BJ (cell line): ENCODE measurements around the gene UBR3. TPM values are rescaled to one million over a fixed set of nuclear protein-coding genes. Genes with fewer than 3 reads are reported as not detected.

ENCODE experiments used
- CTCF ChIA-PET: fragments of 350-600 bp; formaldehyde crosslinking; extraction: SDS; loops from one replicate; lab custom pipeline; 2021; ENCODE audit warnings: antibody characterized with exemption, inconsistent platforms; lab: Yijun Ruan, JAX
- POLR2A ChIA-PET: fragments of 300-600 bp; sonication (Branson Sonifier 250); formaldehyde crosslinking; extraction: SDS; loops from one replicate; lab custom pipeline; 2021; ENCODE audit warnings: antibody characterized with exemption; lab: Charles Lee
- DNase-seq: peaks from one replicate; pipeline ENCODE4 v3.0.0-alpha.2; 2011; ENCODE audit warnings: low read depth
- H3K27me3 ChIP-seq: 2 replicates; pipeline ENCODE4 v1.6.0; 2011; ENCODE audit warnings: low read length; ENCODE audit not compliant: control insufficient read depth, insufficient read depth
- H3K36me3 ChIP-seq: 2 replicates; pipeline ENCODE4 v1.5.1; 2011; ENCODE audit warnings: low read length; ENCODE audit not compliant: control insufficient read depth, insufficient read depth
- H3K4me3 ChIP-seq: 2 replicates; pipeline ENCODE4 v1.5.1; 2011; ENCODE audit warnings: low read depth, mild to moderate bottlenecking, control low read depth, low read length
- polyA plus RNA-seq: library from polyadenylated mRNA; depleted of rRNA; stranded (reverse); fragments of >200 nt; gene quantifications from 2 replicates; pipeline ENCODE4 v1.2.3, GENCODE V29; 2011
- TF ChIP-seq, protein P1 (sequence below): IDR thresholded peaks from 2 replicates; pipeline ENCODE4 v1.5.1; 2011; ENCODE audit warnings: low read depth, mild to moderate bottlenecking, control low read depth, inconsistent platforms, low read length, moderate library complexity; ENCODE audit not compliant: insufficient read depth

UBR3 gene
- polyA plus RNA-seq, 1 experiment: 7.5 TPM

DNA sequence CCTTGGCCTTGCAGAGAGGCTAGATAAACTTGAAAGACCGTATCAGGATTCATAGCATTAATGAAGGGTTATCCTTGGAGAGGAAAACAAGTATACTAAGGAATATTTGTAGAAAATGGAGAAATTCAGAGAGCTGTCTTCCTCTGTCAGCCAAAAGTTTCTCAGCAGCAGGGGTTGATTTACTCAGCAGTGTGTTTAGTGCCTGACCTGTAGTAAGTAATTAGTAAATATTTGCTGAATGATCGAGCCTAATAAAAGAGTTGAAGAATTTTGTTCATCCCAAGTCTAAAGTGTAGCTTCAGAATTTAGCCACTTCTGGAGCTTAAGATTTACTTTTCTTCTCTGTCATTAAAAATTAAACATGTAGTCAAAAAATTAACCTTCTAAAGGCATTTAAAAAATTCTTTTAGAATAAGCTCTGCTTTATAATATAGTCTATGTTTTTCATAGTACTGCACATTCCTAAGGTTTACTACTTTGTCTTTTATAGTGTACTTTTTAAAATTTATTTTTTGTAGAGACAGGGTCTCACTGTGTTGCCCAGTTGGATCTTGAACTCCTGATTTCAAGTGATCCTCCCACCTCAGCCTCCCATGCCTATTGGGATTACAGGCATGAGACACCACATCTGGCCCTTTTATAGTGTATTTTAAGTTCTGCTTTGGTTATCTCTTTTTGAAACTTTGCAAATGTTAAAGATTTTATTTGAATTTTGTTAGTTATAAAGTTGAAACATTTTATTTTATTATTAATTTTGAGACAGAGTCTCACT, 212.3 kb downstream of the UBR3 start:
- TF ChIP-seq, protein P1, sequence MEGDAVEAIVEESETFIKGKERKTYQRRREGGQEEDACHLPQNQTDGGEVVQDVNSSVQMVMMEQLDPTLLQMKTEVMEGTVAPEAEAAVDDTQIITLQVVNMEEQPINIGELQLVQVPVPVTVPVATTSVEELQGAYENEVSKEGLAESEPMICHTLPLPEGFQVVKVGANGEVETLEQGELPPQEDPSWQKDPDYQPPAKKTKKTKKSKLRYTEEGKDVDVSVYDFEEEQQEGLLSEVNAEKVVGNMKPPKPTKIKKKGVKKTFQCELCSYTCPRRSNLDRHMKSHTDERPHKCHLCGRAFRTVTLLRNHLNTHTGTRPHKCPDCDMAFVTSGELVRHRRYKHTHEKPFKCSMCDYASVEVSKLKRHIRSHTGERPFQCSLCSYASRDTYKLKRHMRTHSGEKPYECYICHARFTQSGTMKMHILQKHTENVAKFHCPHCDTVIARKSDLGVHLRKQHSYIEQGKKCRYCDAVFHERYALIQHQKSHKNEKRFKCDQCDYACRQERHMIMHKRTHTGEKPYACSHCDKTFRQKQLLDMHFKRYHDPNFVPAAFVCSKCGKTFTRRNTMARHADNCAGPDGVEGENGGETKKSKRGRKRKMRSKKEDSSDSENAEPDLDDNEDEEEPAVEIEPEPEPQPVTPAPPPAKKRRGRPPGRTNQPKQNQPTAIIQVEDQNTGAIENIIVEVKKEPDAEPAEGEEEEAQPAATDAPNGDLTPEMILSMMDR: no peak
- H3K27me3 ChIP-seq: no peaks in the 10 kb centered on the region
- no peaks in the 10 kb centered on the region for H3K36me3 ChIP-seq
- DNase-seq: no peak
- no peak overlapping the region for H3K4me3 ChIP-seq
- POLR2A ChIA-PET: interaction anchor here (0.6 kb wide), 1 partner anchor 33 kb away, joined by 3 read pairs; no protein-coding TSS in a partner anchor
- CTCF ChIA-PET: interaction anchor here (0.8 to 1.3 kb wide), 2 partner anchors 8 to 9 kb away, joined by 4 read pairs; no protein-coding TSS in a partner anchor

DNA sequence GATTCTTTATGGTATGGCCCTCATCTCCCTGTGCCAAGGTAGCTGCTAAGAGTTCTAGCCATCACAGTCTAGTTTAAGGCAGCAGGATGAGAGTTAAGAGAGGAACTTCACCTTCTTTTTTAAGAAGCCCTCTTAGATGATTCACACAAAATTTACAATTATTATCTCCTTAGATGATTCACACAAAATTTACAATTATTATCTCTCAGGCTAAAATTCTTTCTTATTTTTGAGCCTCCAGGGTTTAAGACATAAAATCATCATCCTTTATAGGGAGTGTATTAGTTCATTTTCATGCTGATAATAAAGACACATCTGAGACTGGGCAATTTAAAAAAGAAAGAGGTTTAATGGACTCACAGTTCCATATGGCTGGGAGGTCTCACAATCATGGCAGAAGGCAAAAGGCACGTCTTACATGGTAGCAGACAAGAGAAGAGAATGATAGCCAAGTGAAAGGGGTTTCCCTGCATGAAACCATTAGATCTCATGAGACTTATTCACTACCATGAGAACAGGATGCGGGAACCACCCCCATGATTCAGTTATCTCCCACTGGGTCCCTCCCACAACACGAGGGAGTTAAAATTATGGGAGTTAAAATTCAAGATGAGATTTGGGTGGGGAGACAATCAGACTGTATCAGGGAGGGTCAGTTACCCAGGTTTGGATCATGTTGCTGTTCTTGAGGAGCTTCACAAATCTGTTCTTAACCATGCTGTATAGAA, 217.7 kb downstream of the UBR3 start:
- CTCF ChIA-PET: interaction anchor here (1.8 kb wide), 1 partner anchor 9 kb away, joined by 5 read pairs; no protein-coding TSS in a partner anchor
- H3K27me3 ChIP-seq: no peaks in the 10 kb centered on the region
- POLR2A ChIA-PET: no interaction called here

DNA sequence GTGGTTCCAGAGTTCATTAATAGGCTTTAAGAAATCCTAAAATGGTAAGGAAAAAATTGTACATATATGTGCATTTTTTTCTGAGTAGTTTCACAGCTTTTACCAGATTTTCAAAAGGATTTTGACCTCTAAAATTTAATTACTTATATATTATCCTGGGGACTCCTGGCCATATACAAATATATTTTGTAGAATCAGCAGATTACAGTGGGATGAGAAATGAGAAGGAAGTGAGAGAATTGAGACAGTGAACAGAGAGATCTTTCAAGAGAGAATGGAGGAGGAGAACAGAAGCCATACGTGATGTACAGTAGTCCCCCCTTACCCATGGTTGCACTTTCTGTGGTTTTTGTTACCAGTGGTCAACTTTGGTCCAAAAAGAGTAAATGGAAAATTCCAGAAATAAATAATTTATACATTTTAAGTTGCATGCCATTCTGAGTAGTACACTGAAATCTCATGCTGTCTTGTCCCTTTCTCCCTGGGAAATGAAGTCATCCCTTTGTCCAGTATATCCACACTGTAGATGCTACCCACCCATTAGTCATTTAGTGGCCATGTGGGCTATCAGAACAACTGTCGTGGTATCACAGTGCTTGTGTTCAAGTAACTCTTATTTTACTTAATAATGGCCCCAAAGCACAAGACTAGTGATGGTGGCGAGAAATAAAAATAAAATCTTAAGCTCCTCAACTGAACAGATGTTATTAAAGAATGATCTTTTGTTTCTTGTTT, 220.2 kb downstream of the UBR3 start:
- ChIA-PET CTCF (interaction anchor here (0.6 kb wide), 1 partner anchor 8 kb away, joined by 4 read pairs; no protein-coding TSS in a partner anchor), POLR2A (no interaction called here)
- no peaks in the 10 kb centered on the region; the same call in 1 of the 2 replicates for H3K36me3 ChIP-seq
- no peak for DNase-seq
- TF ChIP-seq, protein P1: no peak
- H3K27me3 ChIP-seq: no peaks in the 10 kb centered on the region
- no peak overlapping the region for H3K4me3 ChIP-seq

More for the DNA sequence above, 217.7 kb downstream of the UBR3 start:
- no peaks in the 10 kb centered on the region; the same call in 1 of the 2 replicates for H3K36me3 ChIP-seq
- no peak overlapping the region for H3K4me3 ChIP-seq
- DNase-seq: no peak
- TF ChIP-seq, protein P1: no peak

DNA sequence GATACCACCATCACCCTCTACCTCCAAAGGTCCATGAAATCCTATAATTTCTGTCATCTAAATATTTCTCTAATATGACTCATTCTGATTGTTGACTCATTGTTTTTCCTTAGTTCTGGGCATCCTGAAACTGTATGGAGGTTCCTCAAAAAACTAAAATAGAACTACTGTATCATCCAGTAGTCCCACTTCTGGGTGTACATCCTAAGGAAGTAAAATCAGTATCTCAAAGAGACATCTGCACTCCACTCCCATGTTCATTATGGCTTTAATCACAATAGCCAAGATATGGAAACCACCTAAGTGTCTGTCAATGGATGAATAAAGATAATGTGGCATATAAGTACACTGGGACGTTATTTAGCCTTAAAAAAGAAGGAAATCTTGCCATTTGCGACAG, 224.9 kb downstream of the UBR3 start:
- Histone ChIP-seq H3K27me3 (no peaks in the 10 kb centered on the region), H3K36me3 (no peaks in the 10 kb centered on the region; the same call in none of the 2 replicates), H3K4me3 (no peak overlapping the region)
- TF ChIP-seq, protein P1: no peak
- no peak for DNase-seq
- CTCF ChIA-PET: interaction anchor here (1.4 kb wide), 1 partner anchor 13 kb away, joined by 4 read pairs; no protein-coding TSS in a partner anchor
- POLR2A ChIA-PET: no interaction called here
